ENCODE measurements around the gene SIRT5.

Gene SIRT5

GRCh38 chr6:13554929-13555333 lies 19.5 kb upstream of the SIRT5 start:
- no peak for DNase-seq

GRCh38 chr6:13557841-13558240 lies 16.6 kb upstream of the SIRT5 start:
- no peak for DNase-seq

- no peak for DNase-seq
These were observed 15.7 kb upstream of the SIRT5 start for GRCh38 chr6:13558718-13559117.

- DNase-seq: no peak
These were observed 15.2 kb upstream of the SIRT5 start for GRCh38 chr6:13559251-13559650.

- no peak for DNase-seq
These were observed 14.3 kb upstream of the SIRT5 start for GRCh38 chr6:13559968-13560650.

GRCh38 chr6:13560651-13561044 lies 13.8 kb upstream of the SIRT5 start:
- no peak for DNase-seq

- DNase-seq: no peak
These were observed 12.7 kb upstream of the SIRT5 start for GRCh38 chr6:13561624-13562267.

- no peak for DNase-seq
These were observed 11.4 kb upstream of the SIRT5 start for GRCh38 chr6:13563009-13563408.

- no peak for DNase-seq
These were observed 8.5 kb upstream of the SIRT5 start for GRCh38 chr6:13565921-13566320.

GRCh38 chr6:13566500-13566899 lies 7.9 kb upstream of the SIRT5 start:
- DNase-seq: no peak

- no peak for DNase-seq
These were observed 5.4 kb upstream of the SIRT5 start for GRCh38 chr6:13568970-13569369.

- DNase-seq: no peak
These were observed 2.2 kb upstream of the SIRT5 start for GRCh38 chr6:13572240-13572639.

- DNase-seq: no peak
These were observed 1.3 kb upstream of the SIRT5 start for GRCh38 chr6:13572951-13573654.

- DNase-seq: no peak
These were observed 711 bp upstream of the SIRT5 start for GRCh38 chr6:13573669-13574110.

- DNase-seq: peak; percentile 89 to 92
These were observed 241 bp upstream of the SIRT5 start for GRCh38 chr6:13574149-13574570.

- DNase-seq: no peak
These were observed 975 bp downstream of the SIRT5 start for GRCh38 chr6:13575377-13575775.

GRCh38 chr6:13576017-13576416 lies 1.6 kb downstream of the SIRT5 start:
- DNase-seq: no peak

GRCh38 chr6:13577926-13578325 lies 3.5 kb downstream of the SIRT5 start:
- no peak for DNase-seq

- DNase-seq: no peak
These were observed 5.5 kb downstream of the SIRT5 start for GRCh38 chr6:13579911-13580310.

GRCh38 chr6:13581700-13582229 lies 7.4 kb downstream of the SIRT5 start:
- DNase-seq: no peak

- no peak for DNase-seq
These were observed 12.5 kb downstream of the SIRT5 start for GRCh38 chr6:13586603-13587542.

- DNase-seq: no peak
These were observed 15.4 kb downstream of the SIRT5 start for GRCh38 chr6:13589801-13590200.

Measured in NCI-H187 (cell line).